Activated CD4-positive, alpha-beta T cell treated with anti-CD3 and anti-CD28 coated beads, Interleukin-2, amount 50 U/mL, for 1 hour (primary cell): ENCODE data around the gene RHOJ.
A peak's percentile ranks its signal among the peaks of the same experiment; 100 is the strongest.
"Not testable (repeated sequence)": the region's sequence is repeated elsewhere in the genome, so short reads cannot be mapped to it uniquely, and the experiment has no call there.

ENCODE experiments used
- DNase-seq: peaks from one replicate; pipeline ENCODE4 v3.0.0-alpha.2; 2020

The RHOJ gene

DNA sequence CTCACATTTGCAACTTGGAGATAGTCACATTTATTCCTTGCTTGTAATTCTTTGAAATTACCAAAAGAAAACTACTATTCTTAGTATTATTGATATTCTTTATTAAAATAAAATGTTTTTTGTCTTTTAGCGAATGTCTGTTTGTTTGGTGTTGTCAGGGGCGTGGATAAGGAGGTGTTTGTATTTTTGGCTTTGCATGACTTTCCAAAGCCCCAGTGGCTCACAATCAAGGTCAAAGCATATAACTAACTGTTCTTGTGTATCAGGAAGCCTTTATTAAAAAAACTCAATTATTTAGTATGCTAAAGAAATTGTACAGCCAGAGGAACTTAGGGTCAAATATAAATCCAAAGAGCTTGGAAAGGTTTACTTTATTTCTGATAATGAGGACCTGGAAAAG lies 96.6 kb downstream of the RHOJ start:
- no peak for DNase-seq

DNA sequence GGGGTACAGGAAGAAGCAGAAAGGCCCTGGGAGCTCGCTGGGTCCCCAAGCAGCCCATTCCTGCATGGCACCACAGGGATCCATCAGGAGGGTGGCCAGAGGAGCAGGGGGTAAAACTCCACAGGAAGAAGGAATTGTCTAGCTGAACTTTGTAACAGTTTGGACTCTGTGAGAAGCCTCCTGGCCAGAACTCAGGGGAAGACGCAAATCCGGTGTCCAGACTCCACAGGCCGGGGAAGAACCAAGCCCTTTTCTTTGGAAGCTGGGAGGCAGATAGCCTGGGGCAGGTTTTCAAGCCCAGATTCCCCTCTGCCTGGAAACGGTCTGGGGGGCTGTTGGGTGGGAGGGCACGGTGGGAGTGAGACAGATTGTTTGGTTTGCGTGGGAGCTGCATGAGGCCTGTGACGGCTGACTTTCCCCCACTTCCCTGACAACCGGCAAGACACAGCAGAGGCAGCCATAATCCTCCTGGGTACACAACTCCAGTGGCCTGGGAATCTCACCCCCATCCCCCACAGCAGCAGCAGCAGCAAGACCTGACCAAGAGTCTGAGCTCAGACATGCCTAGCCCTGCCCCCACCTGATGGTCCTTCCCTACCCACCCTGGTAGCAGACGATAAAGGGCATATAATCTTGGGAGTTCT lies 97.8 kb downstream of the RHOJ start:
- no peak for DNase-seq

DNA sequence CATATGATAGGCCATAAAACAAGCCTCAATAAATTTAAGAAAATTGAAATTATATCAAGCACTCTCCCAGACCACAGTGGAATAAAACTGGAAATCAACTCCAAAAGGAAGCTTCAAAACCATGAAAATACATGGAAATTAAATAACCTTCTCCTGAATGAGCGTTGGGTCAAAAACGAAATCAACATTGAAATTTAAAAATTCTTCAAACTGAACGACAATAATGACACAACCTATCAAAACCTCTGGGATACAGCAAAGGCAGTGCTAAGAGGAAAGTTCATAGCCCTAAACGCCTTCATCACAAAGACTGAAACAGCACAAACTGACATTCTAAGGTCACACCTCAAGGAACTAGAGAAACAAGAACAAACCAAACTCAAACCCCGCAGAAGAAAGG lies 100.2 kb downstream of the RHOJ start:
- DNase-seq = not testable (repeated sequence)

DNA sequence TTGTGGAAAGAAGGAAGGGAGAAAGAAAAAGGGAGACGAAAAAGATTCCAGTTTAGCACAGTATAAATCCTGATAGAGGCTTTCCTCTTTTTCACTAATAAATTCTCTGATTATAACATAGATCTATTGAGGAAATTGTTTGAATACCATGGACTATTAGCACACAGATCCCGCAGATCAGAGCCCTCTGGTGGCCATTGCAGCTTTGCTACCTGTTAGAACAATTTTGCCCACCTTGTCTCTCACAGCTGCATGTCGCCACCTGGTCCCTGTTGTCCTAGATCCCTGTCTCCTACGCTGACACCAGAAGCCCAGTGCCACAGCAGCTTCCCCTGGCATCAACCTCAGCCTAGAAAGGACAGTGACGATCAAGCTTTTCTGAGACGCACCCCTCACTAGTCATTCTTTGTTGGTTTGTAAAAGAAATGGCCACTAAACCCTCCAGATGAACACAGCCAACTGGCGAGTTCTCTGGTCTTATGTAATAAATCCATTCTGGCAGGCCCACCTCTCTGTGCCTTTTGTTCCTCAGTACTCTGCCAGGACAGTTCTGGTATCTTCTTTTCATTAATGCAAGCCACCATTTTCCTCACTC lies 104.6 kb downstream of the RHOJ start:
- DNase-seq = peak; percentile 2

DNA sequence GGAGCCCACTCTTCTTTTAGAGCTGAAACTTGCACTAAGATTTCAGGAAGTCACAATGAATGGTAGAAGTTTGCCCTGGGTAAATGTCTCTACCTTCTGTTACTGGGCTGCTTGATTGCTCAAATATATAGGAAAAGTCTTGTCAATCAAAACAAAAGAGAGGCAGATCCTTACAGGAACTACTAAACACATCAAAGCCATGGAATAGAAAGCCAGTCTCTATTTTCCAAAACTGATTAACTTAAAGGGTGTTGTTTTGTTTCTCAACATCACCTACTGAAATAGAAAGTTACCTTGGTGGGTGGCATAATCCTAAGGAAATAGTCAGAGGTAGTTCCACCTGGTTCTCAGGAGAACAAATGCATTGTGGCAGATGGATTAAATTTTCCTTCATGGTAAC lies 114.6 kb downstream of the RHOJ start, which contains the start of gene GPHB5:
TSS of gene GPHB5 (minus strand) at position 101 of the 400 bp plus-strand sequence. CDS start 1,086 bp downstream, outside the sequence.
- no peak for DNase-seq

DNA sequence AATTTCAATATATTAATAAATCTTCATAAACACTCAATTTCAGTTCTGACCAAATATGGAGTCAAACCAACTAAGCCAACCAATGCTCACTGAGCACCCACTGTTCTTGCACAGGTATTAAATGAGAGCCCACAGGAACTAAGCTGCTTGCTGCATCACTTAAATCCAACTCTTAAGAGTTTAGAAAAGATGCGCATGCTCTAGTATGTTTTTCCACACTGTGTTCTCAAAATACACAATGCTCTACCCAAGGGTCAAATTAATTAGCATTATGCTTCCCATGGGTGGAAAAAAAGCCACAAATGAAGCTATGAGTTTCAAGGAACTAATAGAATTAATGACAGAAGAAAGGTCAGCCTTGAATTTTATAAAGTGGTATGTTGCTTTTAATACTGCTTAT lies 118.2 kb downstream of the RHOJ start:
- DNase-seq = no peak

DNA sequence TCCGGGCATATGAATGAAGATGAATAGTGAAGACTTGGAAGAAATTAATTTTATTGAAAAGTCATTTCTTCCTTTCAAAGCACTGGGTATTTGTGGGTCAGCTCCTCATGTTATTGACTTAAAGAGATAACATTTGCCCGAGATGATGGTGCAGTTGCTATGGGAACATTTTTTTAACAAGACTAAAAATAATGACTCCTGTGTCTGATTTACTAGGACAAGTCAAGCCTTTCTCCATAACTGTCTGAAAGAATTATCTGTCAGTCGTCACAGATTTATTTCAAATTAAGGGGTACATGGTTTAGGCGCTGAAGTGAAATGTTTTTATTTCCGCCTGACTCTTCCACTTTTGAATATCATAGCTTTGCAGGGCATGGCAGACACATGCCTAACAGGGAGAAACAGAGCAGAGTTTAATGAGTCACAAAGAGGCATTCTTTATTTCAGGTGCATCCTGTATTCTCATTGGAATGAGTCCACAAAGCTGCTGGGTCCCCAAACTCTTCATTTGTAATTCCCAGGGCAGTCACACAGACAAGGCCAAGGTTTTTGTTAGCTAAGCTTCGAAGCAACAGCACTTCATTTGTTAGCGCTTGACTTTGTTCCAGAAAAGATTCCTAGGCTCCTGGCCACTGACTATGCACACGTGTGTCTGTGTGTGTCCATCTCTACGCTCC lies 118.8 kb downstream of the RHOJ start:
- no peak for DNase-seq

DNA sequence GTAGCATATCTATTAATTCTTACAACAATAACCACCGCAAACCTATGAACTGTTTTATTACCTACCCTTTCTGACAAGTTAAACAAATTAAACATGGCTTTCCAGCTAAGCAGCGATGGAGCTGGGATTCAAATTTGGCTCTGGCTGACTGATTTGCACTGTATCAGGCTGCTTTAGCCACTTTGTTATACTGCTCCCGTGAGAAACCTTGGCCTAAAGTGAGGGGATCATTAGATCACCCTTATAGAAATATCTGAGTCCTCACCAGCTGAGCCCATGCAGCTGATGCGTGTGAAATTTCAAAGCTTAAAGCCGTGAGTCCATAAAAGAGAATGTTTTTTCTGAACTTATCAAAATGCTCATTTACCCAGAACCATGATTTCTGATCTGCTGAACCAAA lies 122.6 kb downstream of the RHOJ start:
- no peak for DNase-seq

DNA sequence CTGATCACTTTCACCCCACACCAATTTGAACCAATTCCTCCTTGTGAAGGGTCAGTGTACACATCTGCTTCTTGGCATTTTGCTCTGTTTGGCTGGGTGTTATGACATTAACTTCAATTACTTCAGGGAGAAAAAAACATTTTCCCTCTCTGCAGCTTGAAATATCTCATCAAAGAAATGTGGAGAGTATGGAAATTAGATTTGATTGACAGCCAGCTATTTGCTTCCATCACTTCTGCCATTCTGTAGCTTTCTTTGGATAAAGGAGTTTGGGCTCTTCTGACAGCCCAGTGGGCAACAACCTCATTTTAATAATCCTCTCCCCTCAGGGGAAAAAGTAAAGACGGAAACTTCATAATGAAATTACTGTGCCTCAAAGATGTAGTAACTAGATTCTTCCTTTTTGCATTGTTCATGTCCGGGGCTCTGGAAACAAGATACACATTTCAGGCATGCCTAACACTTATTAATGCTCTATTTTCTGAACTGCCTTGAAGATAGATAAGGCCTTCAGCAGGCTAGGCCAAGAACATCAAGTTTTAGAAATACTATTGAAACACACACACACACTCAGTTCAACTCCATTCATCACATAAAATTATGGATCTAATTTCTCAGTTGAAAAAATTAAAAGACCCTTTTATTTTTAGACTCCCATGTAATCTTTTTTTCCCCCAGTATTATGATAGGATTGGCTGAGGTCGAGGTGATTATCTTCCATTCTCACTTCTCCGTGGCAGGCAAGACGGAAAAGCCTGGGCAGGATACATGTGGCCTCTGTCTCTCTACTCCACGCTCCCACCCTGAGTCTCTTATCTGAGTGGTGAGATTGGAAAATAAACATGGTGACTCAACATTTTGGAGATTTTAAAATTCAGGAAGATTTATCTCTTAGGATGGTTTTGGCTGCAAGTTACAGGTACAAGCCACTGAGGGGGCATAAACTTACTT lies 124.8 kb downstream of the RHOJ start:
- DNase-seq = no peak

DNA sequence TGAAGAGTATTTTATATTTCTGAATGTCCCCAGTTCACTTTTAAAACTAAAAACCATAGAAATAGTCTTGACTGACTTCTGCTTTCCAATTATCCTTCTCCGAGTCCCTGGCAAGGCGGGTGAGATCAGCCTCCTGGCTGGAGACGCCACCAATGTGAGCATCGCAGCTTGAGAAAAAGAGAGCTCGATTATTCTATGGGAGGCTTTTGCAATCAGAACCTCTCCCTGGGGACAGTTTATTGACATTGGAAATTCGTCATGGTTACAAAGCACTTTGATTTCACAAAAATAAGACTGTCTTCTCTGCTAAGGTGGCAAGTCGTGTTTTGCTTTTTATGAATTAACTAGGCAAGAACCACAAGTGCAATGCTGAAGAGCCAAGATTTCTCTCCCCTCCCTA lies 138.1 kb downstream of the RHOJ start:
- no peak for DNase-seq
